Activated naive CD8-positive, alpha-beta T cell treated with anti-CD3 and anti-CD28 coated beads, Interleukin-2, amount 10 ng/mL, durations not matched to agents 7 days and 5 days (primary cell): ENCODE measurements around the gene MAPK11. TPM values are rescaled to one million over a fixed set of nuclear protein-coding genes. Genes with fewer than 3 reads are reported as not detected.

Experiments
- ATAC-seq: fragments of 150-1000 bp; cut with Tn5 transposase; one replicate; pipeline ENCODE4 v1.10.0; 2021; ENCODE audit warnings: low read depth, moderate library complexity
- POLR2A ChIA-PET: fragments of 350-600 bp; sonication (Branson Sonifier 250); formaldehyde crosslinking; loops from one replicate; lab custom pipeline; 2021; ENCODE audit warnings: antibody characterized with exemption; lab: Charles Lee
- DNase-seq: peaks from one replicate; pipeline ENCODE4 v3.0.0; 2021
- H3K27ac Mint-ChIP-seq: one replicate; pipeline ENCODE4 v1.8.0; 2022; ENCODE audit warnings: mild to moderate bottlenecking, mixed read lengths
- H3K27me3 Mint-ChIP-seq: one replicate; pipeline ENCODE4 v1.8.0; 2022; ENCODE audit warnings: mild to moderate bottlenecking, moderate library complexity, mixed read lengths
- H3K36me3 Mint-ChIP-seq: one replicate; pipeline ENCODE4 v1.8.0; 2021; ENCODE audit warnings: mild to moderate bottlenecking, mixed read lengths
- H3K4me1 Mint-ChIP-seq: one replicate; pipeline ENCODE4 v1.8.0; 2021; ENCODE audit warnings: mixed read lengths
- H3K4me3 Mint-ChIP-seq: one replicate; pipeline ENCODE4 v1.8.0; 2022; ENCODE audit warnings: mild to moderate bottlenecking, moderate library complexity, mixed read lengths
- H3K9me3 Mint-ChIP-seq: one replicate; pipeline ENCODE4 v1.8.0; 2021; ENCODE audit warnings: mixed read lengths
- total RNA-seq, 2 experiments: library from RNA; stranded (reverse); gene quantifications; one replicate each; pipeline ENCODE4 v1.2.3, GENCODE V29; 2021

MAPK11 gene
- total RNA-seq, 2 experiments from 2014 or later, result 7.9 to 8.5 TPM

- POLR2A ChIA-PET, result no interaction called here
- Mint-ChIP-seq H3K36me3 (no peaks in the 10 kb centered on the region), H3K4me1 (peaks cover under 1% of the 10 kb centered on the region), H3K27me3 (peaks cover 5% of the 10 kb centered on the region), H3K4me3 (no peak overlapping the region), H3K27ac (no peak overlapping the region), H3K9me3 (no peaks in the 10 kb centered on the region)
- DNase-seq (no peak), ATAC-seq (no peak)
These were observed 13.1 kb downstream of the MAPK11 start for GRCh38 chr22:50257041-50257440.

GRCh38 chr22:50256258-50256862 lies 13.8 kb downstream of the MAPK11 start:
- no peak for DNase-seq
- ATAC-seq, result no peak
- POLR2A ChIA-PET, result interaction anchor here (0.6 kb wide), 1 partner anchor 12 kb away, joined by 3 read pairs; the partner anchor contains the start of gene TUBGCP6
- Mint-ChIP-seq H3K9me3 (no peaks in the 10 kb centered on the region), H3K4me1 (no peaks in the 10 kb centered on the region), H3K27ac (no peak overlapping the region), H3K36me3 (no peaks in the 10 kb centered on the region), H3K27me3 (peaks cover 3% of the 10 kb centered on the region), H3K4me3 (no peak overlapping the region)

- ATAC-seq, result no peak
- H3K9me3 Mint-ChIP-seq, result no peaks in the 10 kb centered on the region
- no peaks in the 10 kb centered on the region for H3K36me3 Mint-ChIP-seq
- POLR2A ChIA-PET, result no interaction called here
- peaks cover 1% of the 10 kb centered on the region for H3K4me1 Mint-ChIP-seq
- DNase-seq, result no peak
- H3K27me3 Mint-ChIP-seq, result peaks cover 3% of the 10 kb centered on the region
- H3K27ac Mint-ChIP-seq, result no peak overlapping the region
- H3K4me3 Mint-ChIP-seq, result no peak overlapping the region
These were observed 14.6 kb downstream of the MAPK11 start for GRCh38 chr22:50255607-50256006.

GRCh38 chr22:50255099-50255498 lies 15.1 kb downstream of the MAPK11 start:
- POLR2A ChIA-PET, result no interaction called here

GRCh38 chr22:50253941-50254340 lies 16.2 kb downstream of the MAPK11 start:
- Mint-ChIP-seq H3K36me3 (no peaks in the 10 kb centered on the region), H3K27ac (no peak overlapping the region), H3K9me3 (no peaks in the 10 kb centered on the region), H3K27me3 (peaks cover 1% of the 10 kb centered on the region), H3K4me1 (peaks cover 5% of the 10 kb centered on the region), H3K4me3 (no peak overlapping the region)
- POLR2A ChIA-PET, result interaction anchor here (1.0 kb wide), 1 partner anchor 14 kb away, joined by 3 read pairs; no protein-coding TSS in a partner anchor
- ATAC-seq (no peak), DNase-seq (no peak)

More at GRCh38 chr22:50255099-50255498, 15.1 kb downstream of the MAPK11 start:
- ATAC-seq (no peak), DNase-seq (no peak)
- Mint-ChIP-seq H3K27ac (no peak overlapping the region), H3K4me3 (no peak overlapping the region), H3K36me3 (no peaks in the 10 kb centered on the region), H3K9me3 (no peaks in the 10 kb centered on the region), H3K27me3 (peaks cover 3% of the 10 kb centered on the region), H3K4me1 (peaks cover 4% of the 10 kb centered on the region)

GRCh38 chr22:50253046-50253915 lies 16.9 kb downstream of the MAPK11 start:
- H3K9me3 Mint-ChIP-seq, result no peaks in the 10 kb centered on the region
- DNase-seq (no peak), ATAC-seq (no peak)
- peaks cover 5% of the 10 kb centered on the region for H3K4me1 Mint-ChIP-seq
- no peaks in the 10 kb centered on the region for H3K27me3 Mint-ChIP-seq
- POLR2A ChIA-PET, result interaction anchor here (0.9 to 3.4 kb wide), 4 partner anchors 9 to 254 kb away, joined by 3 to 26 read pairs (median 3); partner anchors contain the start of genes LMF2, MAPK12 and NCAPH2
- no peaks in the 10 kb centered on the region for H3K36me3 Mint-ChIP-seq
- H3K27ac Mint-ChIP-seq, result no peak overlapping the region
- no peak overlapping the region for H3K4me3 Mint-ChIP-seq

GRCh38 chr22:50252082-50253045 lies 17.8 kb downstream of the MAPK11 start:
- ATAC-seq (peak; percentile 55), DNase-seq (peak; percentile 78)
- H3K27me3 Mint-ChIP-seq, result no peaks in the 10 kb centered on the region
- no peaks in the 10 kb centered on the region for H3K9me3 Mint-ChIP-seq
- peaks cover 7% of the 10 kb centered on the region for H3K4me1 Mint-ChIP-seq
- peak overlapping the region; percentile 42 for H3K4me3 Mint-ChIP-seq
- POLR2A ChIA-PET, result interaction anchor here (0.9 to 3.4 kb wide), 7 partner anchors 10 to 316 kb away, joined by 3 to 26 read pairs (median 7); partner anchors contain the start of genes LMF2, MAPK12, NCAPH2 and SCO2
- H3K36me3 Mint-ChIP-seq, result peaks cover 2% of the 10 kb centered on the region
- no peak overlapping the region for H3K27ac Mint-ChIP-seq

GRCh38 chr22:50251477-50252081 lies 18.6 kb downstream of the MAPK11 start:
- POLR2A ChIA-PET, result interaction anchor here (1.0 to 3.4 kb wide), 13 partner anchors 9 to 369 kb away, joined by 3 to 26 read pairs (median 6); partner anchors contain the start of genes LMF2, MAPK12, NCAPH2 and SCO2
- no peak for DNase-seq
- Mint-ChIP-seq H3K36me3 (peaks cover 2% of the 10 kb centered on the region), H3K27ac (no peak overlapping the region), H3K27me3 (no peaks in the 10 kb centered on the region), H3K4me1 (peaks cover 7% of the 10 kb centered on the region), H3K4me3 (peak overlapping the region; percentile 42), H3K9me3 (no peaks in the 10 kb centered on the region)
- ATAC-seq, result no peak

- peaks cover 2% of the 10 kb centered on the region for H3K36me3 Mint-ChIP-seq
- H3K4me1 Mint-ChIP-seq, result peaks cover 7% of the 10 kb centered on the region
- peak within 1 kb of the TSS; percentile 87 for H3K4me3 Mint-ChIP-seq
- POLR2A ChIA-PET, result interaction anchor here (1.0 to 3.4 kb wide), 14 partner anchors 8 to 370 kb away, joined by 3 to 26 read pairs (median 6); partner anchors contain the start of genes LMF2, MAPK12, NCAPH2 and SCO2
- no peaks in the 10 kb centered on the region for H3K9me3 Mint-ChIP-seq
- H3K27ac Mint-ChIP-seq, result peak within 1 kb of the TSS; percentile 84
- ATAC-seq (peak; percentile 83), DNase-seq (peak; percentile 90)
- no peaks in the 10 kb centered on the region for H3K27me3 Mint-ChIP-seq
These were observed 19.4 kb downstream of the MAPK11 start, which contains the start of gene HDAC10 for GRCh38 chr22:50250555-50251476. TSS of gene HDAC10 (minus strand) at chr22:50251265. CDS start at chr22:50251032, 233 bp downstream.

GRCh38 chr22:50250249-50250554 lies 20.0 kb downstream of the MAPK11 start:
- ATAC-seq, result no peak
- Mint-ChIP-seq H3K9me3 (no peaks in the 10 kb centered on the region), H3K27ac (peak overlapping the region; percentile 61), H3K4me1 (peaks cover 7% of the 10 kb centered on the region), H3K27me3 (no peaks in the 10 kb centered on the region), H3K36me3 (peaks cover 2% of the 10 kb centered on the region), H3K4me3 (peak overlapping the region; percentile 87)
- DNase-seq, result no peak
- POLR2A ChIA-PET, result interaction anchor here (1.3 to 3.4 kb wide), 12 partner anchors 8 to 371 kb away, joined by 3 to 26 read pairs (median 7); partner anchors contain the start of genes LMF2, MAPK12, NCAPH2 and SCO2
